ENCODE measurements around the gene CCDC187.

Gene CCDC187

DNA sequence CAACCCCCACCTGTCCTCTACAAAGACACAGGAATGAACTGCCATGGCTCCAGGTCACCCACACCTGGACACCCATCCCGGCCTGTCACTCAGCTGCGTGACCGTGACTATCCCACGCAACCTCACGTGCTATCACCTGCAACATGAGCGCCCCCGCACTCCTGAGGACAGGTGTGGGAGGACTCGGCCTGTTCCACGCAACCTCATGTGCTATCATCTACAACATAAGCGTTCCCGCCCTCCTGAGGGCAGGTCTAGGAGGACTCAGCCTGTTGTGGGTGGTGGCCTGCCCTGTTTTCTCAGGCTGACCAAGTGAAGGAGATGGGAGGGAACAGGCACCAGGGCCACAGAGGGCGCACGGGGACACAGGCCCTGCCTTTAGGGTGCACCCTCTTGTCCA lies 62.4 kb downstream of the CCDC187 start:
- TF ChIP-seq SIN3A (IDR thresholded peaks at IDR 0.05; ENCODE audit: borderline replicate concordance, insufficient read depth, low read length) (no peak), TAF1 (IDR thresholded peaks at IDR 0.05; ENCODE audit: borderline replicate concordance, insufficient read depth, low read length) (no peak), FOXP2 (optimal IDR thresholded peaks at IDR 0.05; ENCODE audit: borderline replicate concordance, extremely low read depth, extremely low read length, insufficient read depth) (no peak), POLR2AphosphoS5 (IDR thresholded peaks at IDR 0.05; ENCODE audit: low read depth, low read length) (no peak), REST (IDR thresholded peaks at IDR 0.05; ENCODE audit: insufficient read depth in 1 of 2, low read depth in 2 of 2, low read length in 2 of 2) (no peak)

GRCh38 chr9:136240941-136241340 lies 63.0 kb downstream of the CCDC187 start:
- TF ChIP-seq TAF1 (IDR thresholded peaks at IDR 0.05; ENCODE audit: borderline replicate concordance, insufficient read depth, low read length) = no peak
- TF ChIP-seq REST (IDR thresholded peaks at IDR 0.05; ENCODE audit: insufficient read depth in 1 of 2, low read depth in 2 of 2, low read length in 2 of 2) = no peak
- no peak for TF ChIP-seq SIN3A (IDR thresholded peaks at IDR 0.05; ENCODE audit: borderline replicate concordance, insufficient read depth, low read length)
- TF ChIP-seq POLR2AphosphoS5 (IDR thresholded peaks at IDR 0.05; ENCODE audit: low read depth, low read length) = no peak

DNA sequence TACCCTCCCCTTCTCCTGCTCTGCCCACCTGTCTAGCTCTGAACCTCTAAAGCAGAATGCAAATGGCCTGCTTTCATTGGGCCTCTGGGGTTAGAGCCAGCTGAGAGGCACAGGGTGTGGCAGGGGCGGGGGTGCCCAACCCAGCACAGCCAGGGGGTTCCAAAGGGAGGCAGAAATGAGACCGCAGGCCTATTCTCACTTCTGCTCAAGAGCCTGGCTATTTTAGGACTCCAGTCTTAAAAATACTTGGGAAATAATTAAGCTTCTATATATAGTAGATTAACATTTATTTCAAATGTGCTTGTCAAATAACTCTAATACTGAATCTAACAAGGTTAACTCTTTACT lies 63.9 kb downstream of the CCDC187 start:
- TF ChIP-seq FOXP2 (optimal IDR thresholded peaks at IDR 0.05; ENCODE audit: borderline replicate concordance, extremely low read depth, extremely low read length, insufficient read depth) = no peak
- TF ChIP-seq SIN3A (IDR thresholded peaks at IDR 0.05; ENCODE audit: borderline replicate concordance, insufficient read depth, low read length) = no peak
- no peak for TF ChIP-seq TAF1 (IDR thresholded peaks at IDR 0.05; ENCODE audit: borderline replicate concordance, insufficient read depth, low read length)
- TF ChIP-seq REST (IDR thresholded peaks at IDR 0.05; ENCODE audit: insufficient read depth in 1 of 2, low read depth in 2 of 2, low read length in 2 of 2) = no peak
- no peak for TF ChIP-seq POLR2AphosphoS5 (IDR thresholded peaks at IDR 0.05; ENCODE audit: low read depth, low read length)

GRCh38 chr9:136239135-136239982 lies 64.5 kb downstream of the CCDC187 start:
- TF ChIP-seq REST (IDR thresholded peaks at IDR 0.05; ENCODE audit: insufficient read depth in 1 of 2, low read depth in 2 of 2, low read length in 2 of 2) = no peak
- no peak for TF ChIP-seq SIN3A (IDR thresholded peaks at IDR 0.05; ENCODE audit: borderline replicate concordance, insufficient read depth, low read length)
- TF ChIP-seq POLR2AphosphoS5 (IDR thresholded peaks at IDR 0.05; ENCODE audit: low read depth, low read length) = no peak
- TF ChIP-seq TAF1 (IDR thresholded peaks at IDR 0.05; ENCODE audit: borderline replicate concordance, insufficient read depth, low read length) = no peak
- no peak for TF ChIP-seq FOXP2 (optimal IDR thresholded peaks at IDR 0.05; ENCODE audit: borderline replicate concordance, extremely low read depth, extremely low read length, insufficient read depth)

Data from PFSK-1 (cell line).